Activated naive CD4-positive, alpha-beta T cell treated with anti-CD3 and anti-CD28 coated beads for 36 hours (primary cell): ENCODE measurements around the gene PTRH1. TPM values are rescaled to one million over a fixed set of nuclear protein-coding genes. Genes with fewer than 3 reads are reported as not detected.

Experiments used
- CTCF ChIA-PET: fragments of 350-600 bp; sonication (Branson Sonifier 250); formaldehyde crosslinking; loops from one replicate; lab custom pipeline; 2021; ENCODE audit warnings: antibody characterized with exemption; lab: Charles Lee
- DNase-seq: peaks from one replicate; pipeline ENCODE4 v3.0.0-alpha.2; 2020
- H3K27ac Mint-ChIP-seq: one replicate; pipeline ENCODE4 v1.8.0; 2021; ENCODE audit warnings: mild to moderate bottlenecking, mixed read lengths
- H3K27me3 Mint-ChIP-seq: one replicate; pipeline ENCODE4 v1.8.0; 2021; ENCODE audit warnings: low read depth, mixed read lengths
- H3K36me3 Mint-ChIP-seq: one replicate; pipeline ENCODE4 v1.8.0; 2021; ENCODE audit warnings: low read depth, mixed read lengths
- H3K4me1 Mint-ChIP-seq: one replicate; pipeline ENCODE4 v1.8.0; 2021; ENCODE audit warnings: low read depth, mixed read lengths
- H3K4me3 Mint-ChIP-seq: one replicate; pipeline ENCODE4 v1.8.0; 2021; ENCODE audit warnings: mild to moderate bottlenecking, moderate library complexity, mixed read lengths
- H3K9me3 Mint-ChIP-seq: one replicate; pipeline ENCODE4 v1.8.0; 2021; ENCODE audit warnings: mixed read lengths
- intact Hi-C: fragments of 100-400 bp; cut with micrococcal nuclease; formaldehyde crosslinking; loops from one replicate; pipeline ENCODE4 v1.15.1; 2023
- total RNA-seq, 2 experiments: library from RNA; stranded (reverse); gene quantifications; one replicate each; pipeline ENCODE4 v1.2.3, GENCODE V29; 2021

PTRH1 gene
- total RNA-seq, 2 experiments from 2014 or later = 23.3 to 24.1 TPM

GRCh38 chr9:127700140-127700539 lies 15.3 kb downstream of the PTRH1 start:
- CTCF ChIA-PET = no interaction called here
- peak overlapping the region; percentile 25 for H3K4me3 Mint-ChIP-seq
- peaks cover 13% of the 10 kb centered on the region for H3K4me1 Mint-ChIP-seq
- H3K9me3 Mint-ChIP-seq = no peaks in the 10 kb centered on the region
- H3K27me3 Mint-ChIP-seq = no peaks in the 10 kb centered on the region
- no peaks in the 10 kb centered on the region for H3K36me3 Mint-ChIP-seq
- DNase-seq = no peak
- no peak overlapping the region for H3K27ac Mint-ChIP-seq
- intact Hi-C loops = no loop called here

GRCh38 chr9:127698985-127699670 lies 16.3 kb downstream of the PTRH1 start:
- peak; percentile 92 for DNase-seq
- intact Hi-C loops = loop anchor here (1.0 kb wide), 1 partner anchor 16 kb away; the partner anchor contains the start of gene PTRH1
- CTCF ChIA-PET = interaction anchor here (0.7 kb wide), 1 partner anchor 140 kb away, joined by 5 read pairs; no protein-coding TSS in a partner anchor
- peak overlapping the region; percentile 72 for H3K4me3 Mint-ChIP-seq
- no peaks in the 10 kb centered on the region for H3K27me3 Mint-ChIP-seq
- no peaks in the 10 kb centered on the region for H3K36me3 Mint-ChIP-seq
- peak overlapping the region; percentile 25 for H3K27ac Mint-ChIP-seq
- H3K9me3 Mint-ChIP-seq = no peaks in the 10 kb centered on the region
- peaks cover 13% of the 10 kb centered on the region for H3K4me1 Mint-ChIP-seq

GRCh38 chr9:127698386-127698785 lies 17.1 kb downstream of the PTRH1 start:
- H3K4me1 Mint-ChIP-seq = peaks cover 13% of the 10 kb centered on the region
- H3K27ac Mint-ChIP-seq = no peak overlapping the region
- H3K36me3 Mint-ChIP-seq = no peaks in the 10 kb centered on the region
- no peaks in the 10 kb centered on the region for H3K27me3 Mint-ChIP-seq
- no peak overlapping the region for H3K4me3 Mint-ChIP-seq
- intact Hi-C loops = no loop called here
- H3K9me3 Mint-ChIP-seq = no peaks in the 10 kb centered on the region
- CTCF ChIA-PET = no interaction called here
- DNase-seq = no peak

GRCh38 chr9:127697575-127697974 lies 17.9 kb downstream of the PTRH1 start:
- Mint-ChIP-seq H3K27ac (no peak overlapping the region), H3K4me3 (no peak overlapping the region), H3K9me3 (no peaks in the 10 kb centered on the region), H3K4me1 (peaks cover 13% of the 10 kb centered on the region), H3K36me3 (no peaks in the 10 kb centered on the region), H3K27me3 (no peaks in the 10 kb centered on the region)
- DNase-seq = no peak
- CTCF ChIA-PET = no interaction called here
- intact Hi-C loops = no loop called here

- H3K4me3 Mint-ChIP-seq = no peak overlapping the region
- intact Hi-C loops = no loop called here
- H3K27ac Mint-ChIP-seq = no peak overlapping the region
- H3K36me3 Mint-ChIP-seq = no peaks in the 10 kb centered on the region
- no peaks in the 10 kb centered on the region for H3K27me3 Mint-ChIP-seq
- peaks cover 11% of the 10 kb centered on the region for H3K4me1 Mint-ChIP-seq
- no peaks in the 10 kb centered on the region for H3K9me3 Mint-ChIP-seq
- CTCF ChIA-PET = no interaction called here
- no peak for DNase-seq
Measured at GRCh38 chr9:127694890-127695720, 20.4 kb downstream of the PTRH1 start.

- H3K9me3 Mint-ChIP-seq = no peaks in the 10 kb centered on the region
- H3K4me3 Mint-ChIP-seq = no peak overlapping the region
- no peaks in the 10 kb centered on the region for H3K36me3 Mint-ChIP-seq
- no peaks in the 10 kb centered on the region for H3K4me1 Mint-ChIP-seq
- CTCF ChIA-PET = interaction anchor here (0.6 to 0.7 kb wide), 2 partner anchors 179 to 227 kb away, joined by 3 read pairs; no protein-coding TSS in a partner anchor
- intact Hi-C loops = no loop called here
- DNase-seq = no peak
- H3K27ac Mint-ChIP-seq = no peak overlapping the region
- H3K27me3 Mint-ChIP-seq = no peaks in the 10 kb centered on the region
Measured at GRCh38 chr9:127693697-127694096, 21.8 kb downstream of the PTRH1 start.

- CTCF ChIA-PET = interaction anchor here (0.7 kb wide), 1 partner anchor 227 kb away, joined by 3 read pairs; no protein-coding TSS in a partner anchor
- H3K36me3 Mint-ChIP-seq = no peaks in the 10 kb centered on the region
Measured at GRCh38 chr9:127693143-127693542, 22.3 kb downstream of the PTRH1 start.

GRCh38 chr9:127692071-127692470 lies 23.4 kb downstream of the PTRH1 start:
- Mint-ChIP-seq H3K36me3 (no peaks in the 10 kb centered on the region), H3K9me3 (no peaks in the 10 kb centered on the region), H3K4me3 (no peak overlapping the region), H3K4me1 (no peaks in the 10 kb centered on the region), H3K27me3 (no peaks in the 10 kb centered on the region), H3K27ac (no peak overlapping the region)
- CTCF ChIA-PET = no interaction called here
- DNase-seq = no peak
- intact Hi-C loops = no loop called here

More at GRCh38 chr9:127693143-127693542, 22.3 kb downstream of the PTRH1 start:
- intact Hi-C loops = no loop called here
- Mint-ChIP-seq H3K27ac (no peak overlapping the region), H3K27me3 (no peaks in the 10 kb centered on the region), H3K9me3 (no peaks in the 10 kb centered on the region), H3K4me1 (no peaks in the 10 kb centered on the region), H3K4me3 (no peak overlapping the region)
- no peak for DNase-seq

GRCh38 chr9:127690735-127691134 lies 24.7 kb downstream of the PTRH1 start:
- no peaks in the 10 kb centered on the region for H3K9me3 Mint-ChIP-seq
- no peaks in the 10 kb centered on the region for H3K27me3 Mint-ChIP-seq
- no peak overlapping the region for H3K4me3 Mint-ChIP-seq
- no peak overlapping the region for H3K27ac Mint-ChIP-seq
- H3K36me3 Mint-ChIP-seq = no peaks in the 10 kb centered on the region
- no peak for DNase-seq
- no peaks in the 10 kb centered on the region for H3K4me1 Mint-ChIP-seq
- CTCF ChIA-PET = interaction anchor here (1.1 kb wide), 1 partner anchor 26 kb away, joined by 3 read pairs; no protein-coding TSS in a partner anchor
- intact Hi-C loops = no loop called here

GRCh38 chr9:127689329-127690000 lies 26.0 kb downstream of the PTRH1 start:
- intact Hi-C loops = no loop called here
- CTCF ChIA-PET = interaction anchor here (0.6 to 1.1 kb wide), 2 partner anchors 25 to 45 kb away, joined by 3 read pairs; partner anchors contain the start of gene TOR2A

GRCh38 chr9:127686461-127687393 lies 28.7 kb downstream of the PTRH1 start:
- Mint-ChIP-seq H3K4me3 (no peak overlapping the region), H3K36me3 (no peaks in the 10 kb centered on the region), H3K27me3 (no peaks in the 10 kb centered on the region), H3K9me3 (no peaks in the 10 kb centered on the region), H3K4me1 (no peaks in the 10 kb centered on the region), H3K27ac (no peak overlapping the region)
- CTCF ChIA-PET = no interaction called here
- intact Hi-C loops = no loop called here
- no peak for DNase-seq

More at GRCh38 chr9:127689329-127690000, 26.0 kb downstream of the PTRH1 start:
- Mint-ChIP-seq H3K27me3 (no peaks in the 10 kb centered on the region), H3K4me1 (no peaks in the 10 kb centered on the region), H3K27ac (no peak overlapping the region), H3K36me3 (no peaks in the 10 kb centered on the region), H3K4me3 (no peak overlapping the region), H3K9me3 (no peaks in the 10 kb centered on the region)
- DNase-seq = no peak
